ENCODE measurements around the gene MEGF8.

MEGF8 gene

DNA sequence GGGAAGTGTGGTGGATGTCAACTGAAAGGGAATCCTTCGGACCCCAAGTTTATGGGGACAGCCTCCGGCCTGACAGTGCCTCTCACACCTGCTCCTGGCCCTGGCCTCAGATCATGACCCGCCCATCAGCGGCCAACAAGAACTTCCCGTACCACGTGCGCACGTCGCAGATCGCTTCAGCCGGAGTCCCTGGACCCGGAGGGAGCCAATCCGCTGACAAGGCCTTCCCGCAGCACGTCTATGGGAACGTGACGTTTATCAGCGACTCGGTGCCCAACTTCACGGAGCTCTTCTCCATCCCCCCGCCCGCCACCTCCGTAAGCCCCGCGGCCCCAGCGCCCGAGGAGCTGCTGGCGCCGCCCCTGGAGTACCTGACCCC lies 2.0 kb upstream of the MEGF8 start:
- H3K27me3 ChIP-seq (replicated peaks), result peaks cover 19% of the 10 kb centered on the region
- TF ChIP-seq CTCF (IDR thresholded peaks at IDR 0.05; ENCODE audit: low read depth, low read length, missing control alignments), result no peak
- in situ Hi-C loops (cut with HindIII; ENCODE audit: low pct_ligation_motif_present, low sequenced_read_pairs), result no loop called here

DNA sequence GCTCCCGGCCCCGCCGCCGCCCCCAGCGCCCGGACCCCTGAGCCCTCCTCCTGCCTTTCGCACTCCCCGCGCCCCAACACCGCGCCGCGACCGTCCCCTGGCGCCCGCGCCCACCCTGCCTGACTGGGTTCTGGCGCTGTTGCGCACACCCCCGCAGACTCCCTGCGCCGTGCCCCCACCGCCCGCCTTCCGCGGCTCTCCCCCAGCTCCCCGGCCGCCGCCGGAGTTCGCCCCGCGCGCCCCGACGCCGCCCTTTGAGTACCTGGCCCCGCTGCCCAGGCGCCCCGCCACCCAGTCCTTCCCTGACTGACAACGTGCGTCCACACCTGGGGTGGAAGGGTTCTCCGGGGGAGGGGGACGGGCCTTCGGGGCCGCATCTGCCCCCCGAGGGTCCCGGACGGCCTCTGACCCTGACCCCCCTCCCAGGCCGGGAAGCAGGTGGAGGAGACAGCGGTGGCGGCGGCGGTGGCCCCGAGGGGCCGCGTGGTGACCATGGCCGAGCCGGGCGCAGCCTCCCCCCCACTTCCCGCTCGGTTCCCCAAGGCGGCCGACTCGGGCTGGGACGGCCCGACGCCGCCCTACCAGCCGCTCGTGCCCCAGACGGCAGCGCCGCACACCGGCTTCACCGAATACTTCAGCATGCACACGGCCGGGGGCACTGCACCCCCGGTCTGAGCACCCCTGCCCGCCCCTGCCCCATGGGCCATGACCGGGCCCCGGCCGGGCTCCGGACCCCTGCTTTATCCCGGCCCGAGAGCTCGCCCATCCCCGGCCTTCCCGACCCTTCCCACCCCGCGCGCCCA lies 1.4 kb upstream of the MEGF8 start:
- H3K4me3 ChIP-seq (ENCODE audit: low read depth, low read length), result no peak overlapping the region
- no peak for TF ChIP-seq CTCF (IDR thresholded peaks at IDR 0.05; ENCODE audit: low read depth, low read length, missing control alignments)
- H3K27ac ChIP-seq, result no peak overlapping the region
- no peak for DNase-seq
- no peaks in the 10 kb centered on the region for H3K36me3 ChIP-seq (replicated peaks)
- in situ Hi-C loops (cut with HindIII; ENCODE audit: low pct_ligation_motif_present, low sequenced_read_pairs), result no loop called here
- H3K27me3 ChIP-seq (replicated peaks), result peaks cover 19% of the 10 kb centered on the region

More for the DNA sequence above, 2.0 kb upstream of the MEGF8 start:
- no peaks in the 10 kb centered on the region for H3K36me3 ChIP-seq (replicated peaks)
- no peak for DNase-seq
- H3K4me3 ChIP-seq (ENCODE audit: low read depth, low read length), result no peak overlapping the region
- H3K27ac ChIP-seq, result no peak overlapping the region

- TF ChIP-seq CTCF (IDR thresholded peaks at IDR 0.05; ENCODE audit: low read depth, low read length, missing control alignments), result no peak
- Histone ChIP-seq H3K36me3 (replicated peaks) (no peaks in the 10 kb centered on the region), H3K27ac (no peak overlapping the region), H3K27me3 (replicated peaks) (peaks cover 19% of the 10 kb centered on the region), H3K4me3 (ENCODE audit: low read depth, low read length) (peak overlapping the region; percentile 29)
- in situ Hi-C loops (cut with HindIII; ENCODE audit: low pct_ligation_motif_present, low sequenced_read_pairs), result no loop called here
- no peak for DNase-seq
Measured at GRCh38 chr19:42324655-42325307, 654 bp upstream of the MEGF8 start.

DNA sequence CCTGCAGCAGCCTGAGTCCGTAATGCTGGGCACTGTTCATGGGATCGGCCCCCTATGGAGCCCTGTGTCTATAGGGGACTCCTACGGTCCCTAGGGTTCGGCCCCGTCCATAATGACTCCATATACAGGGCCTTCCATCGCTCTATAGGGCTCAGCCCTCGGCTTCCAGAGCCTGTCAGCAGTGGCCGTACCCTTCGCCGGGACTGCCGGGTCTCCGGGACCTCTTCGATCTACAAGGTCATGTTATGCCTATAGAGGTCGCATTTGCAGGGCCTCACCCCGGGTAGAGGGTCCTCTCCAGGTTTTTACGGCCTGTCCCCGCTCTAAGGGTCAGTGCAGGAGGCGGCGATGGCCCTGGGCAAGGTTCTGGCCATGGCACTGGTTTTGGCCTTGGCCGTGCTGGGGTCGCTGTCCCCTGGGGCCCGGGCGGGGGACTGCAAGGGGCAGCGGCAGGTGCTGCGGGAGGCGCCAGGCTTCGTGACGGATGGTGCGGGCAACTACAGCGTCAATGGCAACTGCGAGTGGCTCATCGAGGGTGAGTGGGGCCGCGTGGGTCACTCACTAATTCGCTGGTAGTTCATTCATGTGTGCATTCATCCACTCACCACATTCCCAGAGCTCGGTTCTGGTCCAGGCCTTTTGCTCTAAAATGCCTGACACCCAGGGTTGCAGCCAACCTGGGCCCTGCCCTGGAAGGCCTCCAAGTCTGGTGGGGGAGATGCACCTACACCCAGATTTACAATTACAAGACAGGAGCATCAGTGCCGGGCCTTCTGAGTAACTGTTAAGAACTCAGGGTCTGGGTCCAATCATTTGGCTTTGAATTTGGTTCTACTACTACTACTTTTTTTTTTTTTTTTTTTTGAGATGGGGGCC lies 699 bp downstream of the MEGF8 start:
- peak overlapping the region; percentile 34 for H3K27ac ChIP-seq
- H3K4me3 ChIP-seq (ENCODE audit: low read depth, low read length), result peak overlapping the region; percentile 86
- H3K36me3 ChIP-seq (replicated peaks), result no peaks in the 10 kb centered on the region
- in situ Hi-C loops (cut with HindIII; ENCODE audit: low pct_ligation_motif_present, low sequenced_read_pairs), result no loop called here
- peak; percentile 26 for TF ChIP-seq CTCF (IDR thresholded peaks at IDR 0.05; ENCODE audit: low read depth, low read length, missing control alignments)
- DNase-seq, result no peak
- H3K27me3 ChIP-seq (replicated peaks), result peaks cover 19% of the 10 kb centered on the region

- H3K27ac ChIP-seq, result no peak overlapping the region
- no peaks in the 10 kb centered on the region for H3K36me3 ChIP-seq (replicated peaks)
- no peak for TF ChIP-seq CTCF (IDR thresholded peaks at IDR 0.05; ENCODE audit: low read depth, low read length, missing control alignments)
- in situ Hi-C loops (cut with HindIII; ENCODE audit: low pct_ligation_motif_present, low sequenced_read_pairs), result no loop called here
- H3K27me3 ChIP-seq (replicated peaks), result peaks cover 19% of the 10 kb centered on the region
- DNase-seq, result no peak
- H3K4me3 ChIP-seq (ENCODE audit: low read depth, low read length), result no peak overlapping the region
Measured at GRCh38 chr19:42326969-42327368, 1.5 kb downstream of the MEGF8 start.

All from brain microvascular endothelial cell (primary cell).